WERI-Rb-1 (cell line): ENCODE measurements around the gene NTN5.

Experiments used
- DNase-seq: peaks from one replicate; pipeline ENCODE4 v3.0.0-alpha.2; 2020
- H3K27ac ChIP-seq: fragments of 250-450 bp; sonication (Bioruptor Pico); 2 replicates; pipeline ENCODE4 v1.5.1; 2020; ENCODE audit warnings: mild to moderate bottlenecking, moderate library complexity
- H3K27me3 ChIP-seq: fragments of 250-450 bp; sonication (Bioruptor Pico); 2 replicates; pipeline ENCODE4 v1.5.1; 2021; ENCODE audit warnings: mild to moderate bottlenecking, low read depth, moderate library complexity; ENCODE audit not compliant: insufficient read depth, severe bottlenecking
- H3K36me3 ChIP-seq: fragments of 250-450 bp; sonication (Bioruptor Pico); 2 replicates; pipeline ENCODE4 v1.5.1; 2020; ENCODE audit warnings: mild to moderate bottlenecking, moderate library complexity
- H3K4me3 ChIP-seq: 2 replicates; pipeline ENCODE4 v1.5.1; 2011; ENCODE audit warnings: low read depth, mild to moderate bottlenecking, control low read depth, low read length
- H3K9me3 ChIP-seq: fragments of 250-450 bp; sonication (Bioruptor Pico); 2 replicates; pipeline ENCODE4 v1.5.1; 2021; ENCODE audit warnings: mild to moderate bottlenecking, moderate library complexity; ENCODE audit not compliant: severe bottlenecking
- TF ChIP-seq, protein P1 (sequence below): IDR thresholded peaks from 2 replicates; pipeline ENCODE4 v1.5.1; 2011; ENCODE audit warnings: low read depth, mild to moderate bottlenecking, control low read depth, inconsistent platforms, low read length

NTN5 gene, protein sequence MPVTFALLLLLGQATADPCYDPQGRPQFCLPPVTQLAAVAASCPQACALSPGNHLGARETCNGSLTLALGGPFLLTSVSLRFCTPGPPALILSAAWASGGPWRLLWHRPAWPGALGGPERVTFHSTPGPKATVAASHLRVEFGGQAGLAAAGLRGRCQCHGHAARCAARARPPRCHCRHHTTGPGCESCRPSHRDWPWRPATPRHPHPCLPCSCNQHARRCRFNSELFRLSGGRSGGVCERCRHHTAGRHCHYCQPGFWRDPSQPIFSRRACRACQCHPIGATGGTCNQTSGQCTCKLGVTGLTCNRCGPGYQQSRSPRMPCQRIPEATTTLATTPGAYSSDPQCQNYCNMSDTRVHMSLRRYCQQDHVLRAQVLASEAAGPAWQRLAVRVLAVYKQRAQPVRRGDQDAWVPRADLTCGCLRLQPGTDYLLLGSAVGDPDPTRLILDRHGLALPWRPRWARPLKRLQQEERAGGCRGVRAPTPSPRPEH

DNA sequence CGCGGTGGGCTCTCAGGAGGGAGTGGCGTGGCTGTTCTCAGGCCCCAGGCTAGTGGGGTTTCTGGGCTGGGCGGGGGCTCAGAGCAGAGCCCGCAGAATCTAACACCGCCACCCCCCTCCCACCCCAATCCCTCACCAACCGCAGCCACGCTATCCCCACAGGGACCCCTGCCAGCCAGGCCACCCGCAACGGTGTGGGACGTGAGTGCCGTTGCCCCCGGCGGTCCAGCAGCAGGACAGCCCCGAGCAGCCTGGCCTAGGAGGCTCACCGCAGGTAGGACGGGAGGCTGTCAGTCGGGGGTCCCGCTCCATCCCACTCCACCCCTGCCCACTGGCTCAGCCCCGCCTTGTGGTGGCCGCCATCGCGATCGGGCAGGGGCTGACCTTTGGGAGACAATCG lies at the start of gene NTN5:
Gene NTN5, minus strand, starts transcription at position 24 of the 400 bp plus-strand sequence. CDS start 2,031 bp downstream, outside the sequence.
- TF ChIP-seq, protein P1, sequence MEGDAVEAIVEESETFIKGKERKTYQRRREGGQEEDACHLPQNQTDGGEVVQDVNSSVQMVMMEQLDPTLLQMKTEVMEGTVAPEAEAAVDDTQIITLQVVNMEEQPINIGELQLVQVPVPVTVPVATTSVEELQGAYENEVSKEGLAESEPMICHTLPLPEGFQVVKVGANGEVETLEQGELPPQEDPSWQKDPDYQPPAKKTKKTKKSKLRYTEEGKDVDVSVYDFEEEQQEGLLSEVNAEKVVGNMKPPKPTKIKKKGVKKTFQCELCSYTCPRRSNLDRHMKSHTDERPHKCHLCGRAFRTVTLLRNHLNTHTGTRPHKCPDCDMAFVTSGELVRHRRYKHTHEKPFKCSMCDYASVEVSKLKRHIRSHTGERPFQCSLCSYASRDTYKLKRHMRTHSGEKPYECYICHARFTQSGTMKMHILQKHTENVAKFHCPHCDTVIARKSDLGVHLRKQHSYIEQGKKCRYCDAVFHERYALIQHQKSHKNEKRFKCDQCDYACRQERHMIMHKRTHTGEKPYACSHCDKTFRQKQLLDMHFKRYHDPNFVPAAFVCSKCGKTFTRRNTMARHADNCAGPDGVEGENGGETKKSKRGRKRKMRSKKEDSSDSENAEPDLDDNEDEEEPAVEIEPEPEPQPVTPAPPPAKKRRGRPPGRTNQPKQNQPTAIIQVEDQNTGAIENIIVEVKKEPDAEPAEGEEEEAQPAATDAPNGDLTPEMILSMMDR, result no peak
- no peak within 1 kb of the TSS for H3K27ac ChIP-seq
- H3K36me3 ChIP-seq, result no peaks in the 10 kb centered on the region
- H3K9me3 ChIP-seq, result no peaks in the 10 kb centered on the region
- H3K27me3 ChIP-seq, result no peaks in the 10 kb centered on the region
- no peak within 1 kb of the TSS for H3K4me3 ChIP-seq
- DNase-seq, result no peak

DNA sequence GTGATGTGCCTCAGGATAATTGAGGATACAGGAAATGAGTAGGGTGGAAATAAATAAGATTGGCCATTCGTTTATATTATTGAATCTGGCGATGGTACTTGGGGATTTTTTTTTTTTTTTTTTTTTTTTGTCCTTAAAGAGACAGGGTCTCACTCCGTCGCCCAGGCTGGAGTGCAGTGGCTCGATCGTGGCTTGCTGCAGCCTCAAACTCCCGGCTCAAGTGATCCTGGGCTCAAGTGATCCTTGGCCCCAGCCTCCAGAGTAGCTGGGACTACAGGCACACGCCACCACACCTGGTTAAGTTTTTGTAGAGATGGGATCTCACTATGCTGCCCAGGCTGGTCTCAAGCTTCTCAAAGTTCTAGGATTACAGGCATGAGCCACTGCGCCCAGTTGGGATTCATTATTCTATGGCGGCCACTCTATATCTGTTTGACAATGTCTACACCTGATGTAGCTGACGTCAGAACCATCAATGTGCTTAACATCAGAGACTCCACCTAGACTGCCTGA lies 49.4 kb upstream of the NTN5 start:
- no peaks in the 10 kb centered on the region; the same call in 1 of the 2 replicates for H3K36me3 ChIP-seq
- no peak overlapping the region for H3K4me3 ChIP-seq
- TF ChIP-seq, protein P1, result no peak
- no peaks in the 10 kb centered on the region for H3K9me3 ChIP-seq
- H3K27me3 ChIP-seq, result no peaks in the 10 kb centered on the region
- no peak for DNase-seq
- no peak overlapping the region for H3K27ac ChIP-seq

DNA sequence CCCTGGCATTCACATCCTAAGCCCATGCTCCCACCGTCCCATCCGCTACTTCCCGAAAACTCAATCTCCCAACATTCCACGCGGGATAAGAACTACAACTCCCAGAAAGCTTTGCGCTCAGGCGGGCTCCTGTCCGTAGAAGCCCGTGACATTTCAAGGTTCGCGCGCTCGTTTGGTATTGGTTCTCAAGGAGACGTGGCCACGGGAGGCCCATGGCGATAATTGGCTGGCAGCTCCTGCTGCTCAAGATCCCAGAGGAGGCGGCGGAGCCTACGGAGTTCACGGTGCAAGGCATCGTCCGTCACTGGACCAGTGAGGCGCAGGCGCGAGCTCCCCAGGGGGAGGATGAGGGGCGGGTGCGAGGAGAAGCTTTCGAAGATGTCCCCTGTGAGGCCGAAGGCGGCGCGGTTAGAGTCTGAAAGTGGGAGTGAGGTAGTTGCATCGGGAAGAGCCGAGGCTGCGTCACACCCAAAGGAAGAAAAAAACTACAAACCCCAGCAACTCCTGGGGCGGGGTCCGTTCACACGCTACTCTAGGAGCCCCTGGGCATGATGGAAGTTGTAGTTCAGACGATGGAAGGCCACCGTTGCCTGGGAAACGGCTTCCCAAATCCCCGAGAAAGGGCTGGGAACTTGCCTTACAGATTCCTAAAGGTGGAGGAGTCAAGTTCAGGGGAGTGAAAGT lies 47.9 kb upstream of the NTN5 start:
- Histone ChIP-seq H3K27ac (peak overlapping the region; percentile 88), H3K9me3 (no peaks in the 10 kb centered on the region), H3K4me3 (peak overlapping the region; percentile 81), H3K27me3 (no peaks in the 10 kb centered on the region), H3K36me3 (no peaks in the 10 kb centered on the region; the same call in 1 of the 2 replicates)
- TF ChIP-seq, protein P1, result no peak
- DNase-seq, result peak; percentile 99

DNA sequence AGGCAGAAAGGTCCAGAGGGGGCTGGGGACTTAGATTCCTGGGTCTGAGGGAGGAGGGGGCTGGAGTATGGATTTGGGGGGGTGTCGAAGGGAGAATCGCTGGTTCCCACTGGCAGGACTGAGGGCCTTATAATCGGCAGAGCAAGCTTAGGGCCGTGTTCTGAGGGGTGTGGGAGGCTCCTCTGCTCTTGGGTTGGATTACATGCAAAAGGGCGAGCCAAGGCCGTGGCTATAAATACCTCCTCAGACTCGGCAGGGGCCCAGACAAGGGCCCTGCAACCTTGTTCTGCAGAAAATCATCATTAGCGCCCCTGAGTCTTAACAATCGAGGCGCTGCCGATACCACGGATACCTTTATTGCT lies 47.4 kb upstream of the NTN5 start:
- Histone ChIP-seq H3K27ac (peak overlapping the region; percentile 19; the same call in 1 of the 2 replicates), H3K36me3 (no peaks in the 10 kb centered on the region; the same call in 1 of the 2 replicates), H3K9me3 (no peaks in the 10 kb centered on the region), H3K4me3 (peak overlapping the region; percentile 81), H3K27me3 (no peaks in the 10 kb centered on the region)
- DNase-seq, result no peak
- TF ChIP-seq, protein P1, result no peak

DNA sequence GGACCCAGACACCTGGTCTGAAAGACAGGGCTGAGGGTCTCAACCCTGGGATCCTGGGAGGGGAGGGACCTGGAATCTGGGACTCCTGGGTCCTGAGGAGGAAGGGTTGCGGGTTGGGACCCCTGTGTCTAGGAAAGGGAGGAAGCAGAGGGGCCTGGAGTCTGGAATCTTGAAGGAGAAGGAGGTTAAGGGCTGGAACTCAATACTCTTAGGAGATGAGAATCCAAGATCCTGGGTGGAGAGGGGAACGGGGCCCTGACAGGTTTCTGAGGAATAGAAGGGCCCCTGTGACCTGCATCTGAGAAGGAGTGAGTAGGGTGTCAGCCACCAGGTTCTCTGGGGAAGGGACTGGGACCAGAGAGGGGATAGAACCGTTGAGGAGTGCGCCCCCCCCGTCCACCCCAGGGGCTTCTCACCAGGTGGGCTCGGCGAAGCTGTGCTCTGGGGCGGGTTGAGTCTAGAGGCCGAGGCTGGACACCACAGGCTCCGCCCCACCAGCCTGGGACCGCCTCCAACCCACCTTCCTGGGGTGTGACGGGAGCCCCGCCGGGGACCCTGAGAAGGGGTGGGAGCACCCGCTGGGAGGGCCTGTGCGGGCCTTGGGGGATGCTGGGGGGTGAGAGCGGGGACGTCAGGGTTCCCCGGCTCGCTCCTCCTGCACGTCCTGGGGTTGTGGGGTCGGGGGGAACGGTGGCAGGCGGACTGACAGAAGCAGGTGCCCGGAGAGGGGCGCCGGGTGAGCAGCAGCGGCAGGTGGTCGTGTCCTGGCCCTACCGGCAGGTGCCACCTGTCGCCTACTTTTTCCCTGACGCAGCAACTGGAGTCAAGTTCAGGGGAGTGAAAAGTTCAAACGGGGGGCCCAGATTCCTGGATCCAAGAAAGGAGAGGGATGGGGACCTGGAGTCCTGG lies 46.7 kb upstream of the NTN5 start, which contains the start of gene MAMSTR:
Gene MAMSTR, minus strand, starts transcription at position 463 of the 909 bp plus-strand sequence. CDS start 694 bp downstream, outside the sequence.
- H3K9me3 ChIP-seq, result no peaks in the 10 kb centered on the region
- peak; percentile 46 for DNase-seq
- H3K27me3 ChIP-seq, result no peaks in the 10 kb centered on the region
- H3K27ac ChIP-seq, result peak within 1 kb of the TSS; percentile 88
- H3K36me3 ChIP-seq, result no peaks in the 10 kb centered on the region; the same call in 1 of the 2 replicates
- peak within 1 kb of the TSS; percentile 81 for H3K4me3 ChIP-seq
- TF ChIP-seq, protein P1, result 0 out of 2 replicates have a peak, but pooled peaks have one; percentile 7
